Testis (tissue), 3 donors: ENCODE measurements around the gene REPS2. TPM values are rescaled to one million over a fixed set of nuclear protein-coding genes. Genes with fewer than 3 reads are reported as not detected.

Experiments
- DNase-seq: peaks from one replicate; pipeline ENCODE4 v3.0.0-alpha.2; 2019
- H3K27ac ChIP-seq, 2 donors: fragments of 200-600 bp; sonication (generic); one replicate each; pipeline ENCODE4 v1.5.1; 2019
- H3K27me3 ChIP-seq: fragments of 200-600 bp; sonication (generic); one replicate; pipeline ENCODE4 v1.5.1; 2019
- H3K36me3 ChIP-seq: fragments of 200-600 bp; sonication (generic); one replicate; pipeline ENCODE4 v1.5.1; 2017; ENCODE audit warnings: low read depth; ENCODE audit errors: missing control alignments
- H3K4me1 ChIP-seq: fragments of 200-600 bp; sonication (generic); one replicate; pipeline ENCODE4 v1.5.1; 2019
- H3K4me3 ChIP-seq, 2 donors: fragments of 200-600 bp; sonication (generic); one replicate each; pipeline ENCODE4 v1.5.1; 2017 to 2019
- H3K9me3 ChIP-seq: fragments of 200-600 bp; sonication (generic); one replicate; pipeline ENCODE4 v1.5.1; 2017
- POLR2A ChIP-seq: fragments of 450-650 bp; IDR thresholded peaks from one replicate; pipeline ENCODE4 v1.6.1; 2017; ENCODE audit warnings: antibody characterized with exemption, mild to moderate bottlenecking, moderate library complexity
- WGBS, 2 donors: methylation state at CpG; one replicate each; pipeline ENCODE4 v1.1.5; 2018; 5-methylcytosine and 5-hydroxymethylcytosine counted together
- intact Hi-C: fragments of 100-400 bp; cut with DNase I; formaldehyde crosslinking; loops from one replicate; pipeline ENCODE4 v1.15.1; 2023; ENCODE audit warnings: low total_unique reads
- polyA plus RNA-seq: library from polyadenylated mRNA; stranded (reverse); fragments of 350-450 nt; fragmentation: Illumina TruSeq; extraction: RNeasy Lipid Tissue Mini Kit (QIAGEN cat#74804); gene quantifications from one replicate; pipeline ENCODE4 v1.2.3, GENCODE V29; 2014; ENCODE audit warnings: low read depth, low replicate concordance; ENCODE audit not compliant: insufficient read depth
- total RNA-seq, 2 donors: library from RNA; depleted of rRNA; stranded (reverse); fragments of >200 nt; gene quantifications; one replicate each; pipeline ENCODE4 v1.2.3, GENCODE V29; 2016
- TF ChIP-seq, protein P1 (sequence below), 3 experiments: fragments of 450-650 bp in 2 of 3; fragments of 200-600 bp in 1 of 3; sonication (generic) in 1 of 3; IDR thresholded peaks; one replicate each; pipeline ENCODE4 v1.5.1; 2016 to 2019; ENCODE audit warnings: antibody characterized with exemption in 3 of 3, mild to moderate bottlenecking in 2 of 3, moderate library complexity in 1 of 3

Gene REPS2
- total and polyA plus RNA-seq, 3 donors from 2014 or later = 6.7 to 19.6 (median 13.2) TPM

DNA sequence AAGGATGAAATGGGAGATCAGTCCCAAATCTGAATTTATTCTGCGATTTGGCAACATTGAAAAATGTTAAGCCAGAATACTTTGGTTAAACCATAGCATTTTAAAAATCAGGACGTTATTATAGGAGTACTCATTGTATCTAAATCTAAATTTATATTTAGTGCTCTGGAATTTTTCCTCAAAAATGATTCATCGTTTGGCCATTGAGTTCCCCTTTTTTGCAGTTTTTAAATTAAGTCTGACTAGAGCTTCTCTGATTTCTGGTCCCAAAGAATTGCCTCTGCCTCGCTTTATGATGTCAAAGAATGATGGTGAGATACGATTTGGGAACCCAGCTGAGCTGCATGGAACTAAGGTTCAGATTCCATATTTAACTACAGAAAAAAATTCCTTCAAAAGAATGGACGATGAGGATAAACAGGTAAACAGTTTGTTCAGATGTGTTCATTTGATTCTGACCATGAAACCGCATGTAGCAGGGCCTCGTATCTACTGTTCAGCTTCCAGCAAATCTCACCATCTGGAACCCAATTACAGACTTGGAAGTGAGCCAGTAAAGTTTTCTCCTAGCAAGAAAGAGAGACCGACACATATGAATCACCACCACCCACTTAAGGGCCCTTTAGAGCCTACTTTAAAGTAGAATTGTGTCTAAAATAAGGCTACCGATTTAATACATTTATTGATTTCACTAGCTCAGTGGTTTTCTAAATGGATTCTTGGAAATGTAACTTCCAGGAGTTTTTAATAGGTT is 75.6 kb downstream of the REPS2 start:
- no peak for TF ChIP-seq POLR2A
- TF ChIP-seq, protein P1, sequence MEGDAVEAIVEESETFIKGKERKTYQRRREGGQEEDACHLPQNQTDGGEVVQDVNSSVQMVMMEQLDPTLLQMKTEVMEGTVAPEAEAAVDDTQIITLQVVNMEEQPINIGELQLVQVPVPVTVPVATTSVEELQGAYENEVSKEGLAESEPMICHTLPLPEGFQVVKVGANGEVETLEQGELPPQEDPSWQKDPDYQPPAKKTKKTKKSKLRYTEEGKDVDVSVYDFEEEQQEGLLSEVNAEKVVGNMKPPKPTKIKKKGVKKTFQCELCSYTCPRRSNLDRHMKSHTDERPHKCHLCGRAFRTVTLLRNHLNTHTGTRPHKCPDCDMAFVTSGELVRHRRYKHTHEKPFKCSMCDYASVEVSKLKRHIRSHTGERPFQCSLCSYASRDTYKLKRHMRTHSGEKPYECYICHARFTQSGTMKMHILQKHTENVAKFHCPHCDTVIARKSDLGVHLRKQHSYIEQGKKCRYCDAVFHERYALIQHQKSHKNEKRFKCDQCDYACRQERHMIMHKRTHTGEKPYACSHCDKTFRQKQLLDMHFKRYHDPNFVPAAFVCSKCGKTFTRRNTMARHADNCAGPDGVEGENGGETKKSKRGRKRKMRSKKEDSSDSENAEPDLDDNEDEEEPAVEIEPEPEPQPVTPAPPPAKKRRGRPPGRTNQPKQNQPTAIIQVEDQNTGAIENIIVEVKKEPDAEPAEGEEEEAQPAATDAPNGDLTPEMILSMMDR (IDR thresholded peaks at IDR 0.05) = no peak
- 76 to 77% methylated on average over 10 of the region's 10 CpGs for WGBS, 2 donors
- Histone ChIP-seq H3K4me1 (no peaks in the 10 kb centered on the region), H3K36me3 (no peaks in the 10 kb centered on the region), H3K4me3 (no peak overlapping the region), H3K27me3 (no peaks in the 10 kb centered on the region), H3K27ac (no peak overlapping the region), H3K9me3 (no peaks in the 10 kb centered on the region)
- no peak for DNase-seq
- intact Hi-C loops = no loop called here

DNA sequence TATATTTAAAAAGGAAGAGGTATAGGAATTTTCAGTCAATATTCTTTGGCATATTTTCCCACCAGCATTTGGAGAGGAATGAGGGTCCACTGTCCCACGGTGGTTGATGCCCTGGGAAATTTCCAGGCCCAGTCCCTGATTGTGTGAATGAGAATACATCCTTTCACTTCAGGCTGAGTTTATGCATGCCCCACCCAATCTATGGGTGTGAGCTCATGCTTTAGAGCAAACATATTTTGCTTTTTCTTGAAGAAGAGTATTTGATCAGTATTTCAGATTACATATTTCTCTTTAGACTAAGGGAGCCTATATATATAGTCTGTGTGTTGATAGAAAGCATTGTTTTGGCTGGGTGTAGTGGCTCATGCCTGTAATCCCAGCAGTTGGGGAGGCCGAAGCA is 77.2 kb downstream of the REPS2 start:
- Histone ChIP-seq H3K4me1 (no peaks in the 10 kb centered on the region), H3K27me3 (no peaks in the 10 kb centered on the region), H3K36me3 (no peaks in the 10 kb centered on the region), H3K27ac (no peak overlapping the region), H3K4me3 (no peak overlapping the region), H3K9me3 (no peaks in the 10 kb centered on the region)
- intact Hi-C loops = no loop called here
- no peak for DNase-seq
- no peak for TF ChIP-seq POLR2A
- TF ChIP-seq, protein P1 (IDR thresholded peaks at IDR 0.05) = no peak
- 93 to 100% methylated on average over 2 of the region's 2 CpGs for WGBS, 2 donors

DNA sequence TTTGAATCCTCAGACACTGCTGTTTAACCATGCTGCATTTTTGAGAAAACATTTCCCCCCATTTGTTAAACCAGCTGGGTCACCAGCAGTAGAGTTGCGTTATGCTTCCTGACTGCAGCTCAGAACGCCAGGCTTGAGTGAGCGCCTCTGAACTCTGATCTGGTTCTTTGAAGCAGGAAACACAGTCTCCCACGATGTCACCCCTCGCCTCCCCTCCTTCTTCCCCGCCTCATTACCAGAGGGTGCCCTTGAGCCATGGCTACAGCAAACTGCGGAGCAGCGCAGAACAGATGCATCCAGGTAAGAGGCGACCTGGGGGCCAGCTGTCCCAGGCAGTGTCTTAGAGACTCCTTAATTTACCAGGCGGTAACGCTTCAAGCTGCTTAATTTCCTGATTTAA is 78.4 kb downstream of the REPS2 start:
- H3K4me1 ChIP-seq = no peaks in the 10 kb centered on the region
- DNase-seq = no peak
- no peaks in the 10 kb centered on the region for H3K9me3 ChIP-seq
- TF ChIP-seq POLR2A = no peak
- TF ChIP-seq, protein P1 (IDR thresholded peaks at IDR 0.05) = no peak
- H3K27me3 ChIP-seq = no peaks in the 10 kb centered on the region
- no peak overlapping the region for H3K27ac ChIP-seq
- H3K36me3 ChIP-seq = no peaks in the 10 kb centered on the region
- WGBS, 2 donors = 72 to 90% methylated on average over 8 to 11 of the region's 11 CpGs
- intact Hi-C loops = no loop called here
- H3K4me3 ChIP-seq = no peak overlapping the region

DNA sequence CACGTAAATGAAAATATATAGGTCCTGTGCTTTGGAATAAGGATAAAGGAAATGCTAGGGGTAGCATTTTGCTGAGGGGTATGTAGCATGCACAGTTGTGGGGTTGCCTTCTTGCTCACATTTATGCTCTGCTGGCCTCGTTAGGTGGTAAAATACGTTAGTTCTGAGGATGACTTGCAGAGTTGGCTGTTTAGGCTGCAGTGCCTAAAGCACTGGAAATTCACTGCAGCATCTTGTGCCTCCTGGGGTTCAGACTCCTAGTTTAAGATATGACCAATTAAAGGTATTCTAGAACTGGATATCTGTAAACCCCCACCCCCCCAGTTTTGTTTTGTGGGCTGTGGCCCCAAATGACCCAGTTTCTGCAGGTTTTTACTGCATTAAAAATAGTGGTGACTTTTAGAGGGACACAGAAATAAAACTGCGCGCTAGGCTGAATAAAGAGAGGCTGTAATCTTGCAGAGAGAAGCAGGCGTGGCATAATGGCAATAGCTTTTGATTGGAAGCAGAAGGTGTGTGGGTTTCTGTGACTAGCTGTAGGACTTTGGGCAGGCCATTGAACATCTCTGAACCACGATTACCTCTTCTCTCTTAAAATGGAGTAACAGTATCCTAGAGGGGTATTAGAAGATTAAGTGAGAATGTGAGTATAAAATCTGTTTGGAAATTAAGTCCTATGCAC is 79.3 kb downstream of the REPS2 start:
- Histone ChIP-seq H3K4me1 (no peaks in the 10 kb centered on the region), H3K27ac (no peak overlapping the region), H3K4me3 (no peak overlapping the region), H3K9me3 (no peaks in the 10 kb centered on the region), H3K27me3 (no peaks in the 10 kb centered on the region), H3K36me3 (no peaks in the 10 kb centered on the region)
- WGBS, 2 donors = 97 to 99% methylated on average over 4 to 7 of the region's 7 CpGs
- DNase-seq = no peak
- intact Hi-C loops = no loop called here
- TF ChIP-seq, protein P1 (IDR thresholded peaks at IDR 0.05) = no peak
- no peak for TF ChIP-seq POLR2A
